PC-9 (cell line): ENCODE results near the gene GDF2.

Experiments
- EZH2 ChIP-seq: fragments of 200-600 bp; sonication (generic); IDR thresholded peaks from 2 replicates; pipeline ENCODE4 v1.8.0; 2017; ENCODE audit warnings: antibody characterized with exemption, low read depth
- TF ChIP-seq, protein P1 (sequence below): fragments of 200-600 bp; sonication (generic); conservative IDR thresholded peaks from 2 replicates; pipeline ENCODE4 v1.6.1; 2017; ENCODE audit warnings: mixed run types, antibody characterized with exemption, mild to moderate bottlenecking, moderate library complexity

DNA sequence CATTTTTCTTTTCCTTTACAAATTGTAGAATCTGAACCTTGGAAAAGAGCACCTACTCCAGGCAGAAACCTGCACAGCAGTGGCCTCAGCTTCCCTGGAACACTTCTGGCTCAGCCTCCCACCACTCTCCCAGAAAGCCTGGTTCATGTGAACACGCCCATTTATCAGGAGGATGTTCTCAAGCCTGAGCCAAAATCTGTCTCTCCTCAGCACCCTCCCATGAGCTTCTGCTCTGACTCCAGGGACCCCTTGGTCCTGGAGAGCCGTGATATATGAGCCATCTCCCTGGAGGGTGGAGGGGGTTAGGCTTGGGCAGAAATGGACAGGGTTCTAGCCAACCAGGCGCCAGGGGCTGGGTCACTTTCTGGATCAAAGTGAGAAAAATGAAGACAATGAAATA is 10.1 kb downstream of the GDF2 start:
- TF ChIP-seq EZH2, result no peak
- TF ChIP-seq, protein P1, sequence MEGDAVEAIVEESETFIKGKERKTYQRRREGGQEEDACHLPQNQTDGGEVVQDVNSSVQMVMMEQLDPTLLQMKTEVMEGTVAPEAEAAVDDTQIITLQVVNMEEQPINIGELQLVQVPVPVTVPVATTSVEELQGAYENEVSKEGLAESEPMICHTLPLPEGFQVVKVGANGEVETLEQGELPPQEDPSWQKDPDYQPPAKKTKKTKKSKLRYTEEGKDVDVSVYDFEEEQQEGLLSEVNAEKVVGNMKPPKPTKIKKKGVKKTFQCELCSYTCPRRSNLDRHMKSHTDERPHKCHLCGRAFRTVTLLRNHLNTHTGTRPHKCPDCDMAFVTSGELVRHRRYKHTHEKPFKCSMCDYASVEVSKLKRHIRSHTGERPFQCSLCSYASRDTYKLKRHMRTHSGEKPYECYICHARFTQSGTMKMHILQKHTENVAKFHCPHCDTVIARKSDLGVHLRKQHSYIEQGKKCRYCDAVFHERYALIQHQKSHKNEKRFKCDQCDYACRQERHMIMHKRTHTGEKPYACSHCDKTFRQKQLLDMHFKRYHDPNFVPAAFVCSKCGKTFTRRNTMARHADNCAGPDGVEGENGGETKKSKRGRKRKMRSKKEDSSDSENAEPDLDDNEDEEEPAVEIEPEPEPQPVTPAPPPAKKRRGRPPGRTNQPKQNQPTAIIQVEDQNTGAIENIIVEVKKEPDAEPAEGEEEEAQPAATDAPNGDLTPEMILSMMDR, result no peak
